ENCODE data around the gene AP2A2. TPM values are rescaled to one million over a fixed set of nuclear protein-coding genes. Genes with fewer than 3 reads are reported as not detected.
A peak's percentile ranks its signal among the peaks of the same experiment; 100 is the strongest.

AP2A2 gene
- total RNA-seq, 2 donors from 2014 or later, result 79.4 to 97.7 TPM

- H3K4me3 Mint-ChIP-seq, result no peak overlapping the region
- Histone ChIP-seq H3K27me3 (ENCODE audit: control insufficient read depth, insufficient read depth, low read length, poor library complexity, severe bottlenecking) (no peaks in the 10 kb centered on the region), H3K36me3 (ENCODE audit: control insufficient read depth, insufficient read depth, low read length) (no peaks in the 10 kb centered on the region), H3K9me3 (ENCODE audit: control insufficient read depth, low read length) (no peaks in the 10 kb centered on the region), H3K4me1 (ENCODE audit: control insufficient read depth, insufficient read depth, low read length) (no peaks in the 10 kb centered on the region), H3K4me3 (ENCODE audit: low read length) (no peak overlapping the region), H3K27ac (ENCODE audit: low read depth, low read length) (no peak overlapping the region), H3K9ac (ENCODE audit: extremely low read depth, low read length, poor library complexity, severe bottlenecking) (no peak overlapping the region)
- no peaks in the 10 kb centered on the region for H3K4me1 Mint-ChIP-seq
- H3K27ac Mint-ChIP-seq, result no peak overlapping the region
- 95 to 96% methylated on average over 33 to 50 of the region's 50 CpGs for WGBS, 2 experiments (ENCODE audit: insufficient coverage in 1 of 2, insufficient read length in 1 of 2)
- no peak for TF ChIP-seq CTCF (conservative IDR thresholded peaks at IDR 0.05)
- no peaks in the 10 kb centered on the region for H3K9me3 Mint-ChIP-seq
- H3K27me3 Mint-ChIP-seq (ENCODE audit: insufficient read depth), result no peaks in the 10 kb centered on the region
- no peak for DNase-seq
- H3K36me3 Mint-ChIP-seq (ENCODE audit: low read depth), result no peaks in the 10 kb centered on the region
Measured at GRCh38 chr11:1023811-1024596, 98.3 kb downstream of the AP2A2 start.

GRCh38 chr11:1024597-1025409, 99.1 kb downstream of the AP2A2 start:
- Histone ChIP-seq H3K27me3 (ENCODE audit: control insufficient read depth, insufficient read depth, low read length, poor library complexity, severe bottlenecking) (no peaks in the 10 kb centered on the region), H3K36me3 (ENCODE audit: control insufficient read depth, insufficient read depth, low read length) (no peaks in the 10 kb centered on the region), H3K4me1 (ENCODE audit: control insufficient read depth, insufficient read depth, low read length) (no peaks in the 10 kb centered on the region), H3K4me3 (ENCODE audit: low read length) (no peak overlapping the region), H3K27ac (ENCODE audit: low read depth, low read length) (no peak overlapping the region), H3K9me3 (ENCODE audit: control insufficient read depth, low read length) (no peaks in the 10 kb centered on the region), H3K9ac (ENCODE audit: extremely low read depth, low read length, poor library complexity, severe bottlenecking) (no peak overlapping the region)
- Mint-ChIP-seq H3K9me3 (no peaks in the 10 kb centered on the region), H3K36me3 (ENCODE audit: low read depth) (no peaks in the 10 kb centered on the region), H3K4me1 (no peaks in the 10 kb centered on the region), H3K27me3 (ENCODE audit: insufficient read depth) (no peaks in the 10 kb centered on the region), H3K4me3 (no peak overlapping the region), H3K27ac (no peak overlapping the region)
- TF ChIP-seq CTCF (conservative IDR thresholded peaks at IDR 0.05), result no peak
- 94 to 96% methylated on average over 35 to 48 of the region's 48 CpGs for WGBS, 2 experiments (ENCODE audit: insufficient coverage in 1 of 2, insufficient read length in 1 of 2)
- DNase-seq, result no peak

- Histone ChIP-seq H3K36me3 (ENCODE audit: control insufficient read depth, insufficient read depth, low read length) (no peaks in the 10 kb centered on the region), H3K4me3 (ENCODE audit: low read length) (no peak overlapping the region), H3K27ac (ENCODE audit: low read depth, low read length) (no peak overlapping the region), H3K27me3 (ENCODE audit: control insufficient read depth, insufficient read depth, low read length, poor library complexity, severe bottlenecking) (no peaks in the 10 kb centered on the region), H3K4me1 (ENCODE audit: control insufficient read depth, insufficient read depth, low read length) (no peaks in the 10 kb centered on the region), H3K9me3 (ENCODE audit: control insufficient read depth, low read length) (no peaks in the 10 kb centered on the region), H3K9ac (ENCODE audit: extremely low read depth, low read length, poor library complexity, severe bottlenecking) (no peak overlapping the region)
- WGBS, 2 experiments (ENCODE audit: insufficient coverage in 1 of 2, insufficient read length in 1 of 2), result 92 to 93% methylated on average over 19 to 35 of the region's 35 CpGs
- no peaks in the 10 kb centered on the region for H3K4me1 Mint-ChIP-seq
- H3K27ac Mint-ChIP-seq, result no peak overlapping the region
- peak; percentile 66 for DNase-seq
- no peak overlapping the region for H3K4me3 Mint-ChIP-seq
- no peaks in the 10 kb centered on the region for H3K36me3 Mint-ChIP-seq (ENCODE audit: low read depth)
- no peak for TF ChIP-seq CTCF (conservative IDR thresholded peaks at IDR 0.05)
- H3K9me3 Mint-ChIP-seq, result no peaks in the 10 kb centered on the region
- H3K27me3 Mint-ChIP-seq (ENCODE audit: insufficient read depth), result no peaks in the 10 kb centered on the region
Measured at GRCh38 chr11:1025410-1026162, 99.9 kb downstream of the AP2A2 start.
